Activated CD8-positive, alpha-beta T cell treated with anti-CD3 and anti-CD28 coated beads for 36 hours (primary cell): ENCODE results near the gene SLC43A2. TPM values are rescaled to one million over a fixed set of nuclear protein-coding genes. Genes with fewer than 3 reads are reported as not detected.

ENCODE experiments used
- ATAC-seq: fragments of 200-7000 bp; cut with Tn5 transposase; one replicate; pipeline ENCODE4 v1.10.0; 2021; ENCODE audit warnings: mild to moderate bottlenecking, moderate library complexity
- CTCF ChIA-PET: fragments of 350-600 bp; sonication (Branson Sonifier 250); formaldehyde crosslinking; loops from one replicate; lab custom pipeline; 2021; ENCODE audit warnings: antibody characterized with exemption; lab: Charles Lee
- POLR2A ChIA-PET: fragments of 350-600 bp; sonication (Branson Sonifier 250); formaldehyde crosslinking; loops from one replicate; lab custom pipeline; 2021; ENCODE audit warnings: antibody characterized with exemption; lab: Charles Lee
- DNase-seq: peaks from one replicate; pipeline ENCODE4 v3.0.0-alpha.2; 2020
- H3K27ac Mint-ChIP-seq: one replicate; pipeline ENCODE4 v1.8.0; 2021; ENCODE audit warnings: mild to moderate bottlenecking, mixed read lengths
- H3K27me3 Mint-ChIP-seq: one replicate; pipeline ENCODE4 v1.8.0; 2021; ENCODE audit warnings: mixed read lengths
- H3K36me3 Mint-ChIP-seq: one replicate; pipeline ENCODE4 v1.8.0; 2021; ENCODE audit warnings: low read depth, mixed read lengths
- H3K4me1 Mint-ChIP-seq: one replicate; pipeline ENCODE4 v1.8.0; 2021; ENCODE audit warnings: low read depth, mixed read lengths
- H3K4me3 Mint-ChIP-seq: one replicate; pipeline ENCODE4 v1.8.0; 2021; ENCODE audit warnings: mild to moderate bottlenecking, moderate library complexity, mixed read lengths
- H3K9me3 Mint-ChIP-seq: one replicate; pipeline ENCODE4 v1.8.0; 2021; ENCODE audit warnings: mixed read lengths
- CTCF ChIP-seq: fragments of 200-600 bp; IDR thresholded peaks from one replicate; pipeline ENCODE4 v1.8.0; 2022; ENCODE audit warnings: antibody characterized with exemption, mild to moderate bottlenecking
- intact Hi-C: fragments of 100-400 bp; cut with micrococcal nuclease; formaldehyde crosslinking; loops from one replicate; pipeline ENCODE4 v1.10.0; 2022
- total RNA-seq, 2 experiments: library from RNA; stranded (reverse); gene quantifications; one replicate each; pipeline ENCODE4 v1.2.3, GENCODE V29; 2021

Gene SLC43A2
- total RNA-seq, 2 experiments from 2014 or later, result 5.6 to 5.7 TPM

DNA sequence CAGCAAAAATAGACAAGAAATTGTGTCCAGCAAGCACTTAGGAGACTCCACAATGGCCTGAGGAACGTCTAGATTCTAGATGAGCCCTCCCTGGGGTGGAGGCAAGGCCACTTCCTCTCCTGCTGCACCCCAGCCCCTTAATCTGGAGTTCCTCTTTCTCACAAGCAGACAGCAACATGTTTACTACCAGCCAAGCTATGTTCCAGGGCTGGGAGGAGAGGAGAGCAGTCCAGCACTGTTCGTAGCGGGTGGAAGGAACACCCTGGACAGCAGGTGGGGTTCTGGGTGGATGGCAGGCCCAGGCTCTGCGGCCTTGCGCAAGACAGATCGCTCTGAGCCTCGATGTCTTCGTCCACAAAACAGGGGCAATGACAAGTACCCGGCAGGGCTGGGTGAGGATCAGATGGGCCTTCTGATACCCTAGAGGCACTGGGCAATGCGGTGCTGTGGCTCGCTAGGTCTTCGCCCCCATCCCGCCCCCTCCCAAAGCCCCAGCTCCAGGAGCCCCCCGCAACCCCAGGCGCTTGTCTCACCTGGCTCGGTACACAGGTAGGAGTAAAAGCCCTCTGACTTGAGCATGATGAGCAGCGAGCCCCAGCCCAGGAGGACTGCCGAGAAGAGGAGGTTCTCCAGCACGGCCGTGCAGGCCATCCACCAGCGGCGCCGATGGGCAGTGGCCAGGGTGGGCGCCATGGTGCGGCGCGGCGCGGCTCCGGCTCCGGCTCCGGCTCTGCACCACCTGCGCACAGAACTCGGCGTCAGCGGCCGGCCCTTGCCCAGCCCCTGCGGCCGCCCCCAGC is 1.3 kb downstream of the SLC43A2 start:
- H3K36me3 Mint-ChIP-seq, result no peaks in the 10 kb centered on the region
- intact Hi-C loops, result no loop called here
- ATAC-seq (no peak), DNase-seq (no peak)
- H3K27me3 Mint-ChIP-seq, result peaks cover 8% of the 10 kb centered on the region
- ChIA-PET CTCF (interaction anchor here (0.8 to 15.2 kb wide), 2 partner anchors 17 to 52 kb away, joined by 3 to 243 read pairs; no protein-coding TSS in a partner anchor), POLR2A (interaction anchor here (1.1 to 2.9 kb wide), 4 partner anchors 13 to 23 kb away, joined by 4 to 9 read pairs (median 6); no protein-coding TSS in a partner anchor)
- no peak overlapping the region for H3K27ac Mint-ChIP-seq
- peak overlapping the region; percentile 66 for H3K4me3 Mint-ChIP-seq
- peaks cover 11% of the 10 kb centered on the region for H3K4me1 Mint-ChIP-seq
- no peaks in the 10 kb centered on the region for H3K9me3 Mint-ChIP-seq
- TF ChIP-seq CTCF, result no peak

- peaks cover 11% of the 10 kb centered on the region for H3K4me1 Mint-ChIP-seq
- ATAC-seq (no peak), DNase-seq (no peak)
- no peak overlapping the region for H3K27ac Mint-ChIP-seq
- ChIA-PET POLR2A (interaction anchor here (1.1 to 2.5 kb wide), 3 partner anchors 11 to 52 kb away, joined by 5 to 7 read pairs (median 6); no protein-coding TSS in a partner anchor), CTCF (interaction anchor here (15.2 kb wide), 1 partner anchor 51 kb away, joined by 243 read pairs; no protein-coding TSS in a partner anchor)
- peaks cover 8% of the 10 kb centered on the region for H3K27me3 Mint-ChIP-seq
- intact Hi-C loops, result no loop called here
- H3K9me3 Mint-ChIP-seq, result no peaks in the 10 kb centered on the region
- H3K36me3 Mint-ChIP-seq, result no peaks in the 10 kb centered on the region
- H3K4me3 Mint-ChIP-seq, result no peak overlapping the region
- no peak for TF ChIP-seq CTCF
These were observed 2.3 kb downstream of the SLC43A2 start for GRCh38 chr17:1626333-1626732.

- Mint-ChIP-seq H3K4me3 (no peak overlapping the region), H3K27ac (no peak overlapping the region), H3K36me3 (no peaks in the 10 kb centered on the region), H3K27me3 (peaks cover 8% of the 10 kb centered on the region), H3K9me3 (no peaks in the 10 kb centered on the region), H3K4me1 (peaks cover 11% of the 10 kb centered on the region)
- CTCF ChIA-PET, result interaction anchor here (0.7 to 15.2 kb wide), 2 partner anchors 39 to 50 kb away, joined by 3 to 243 read pairs; no protein-coding TSS in a partner anchor
- DNase-seq, result no peak
- intact Hi-C loops, result no loop called here
- TF ChIP-seq CTCF, result no peak
- POLR2A ChIA-PET, result interaction anchor here (1.6 to 2.5 kb wide), 2 partner anchors 11 to 51 kb away, joined by 5 to 7 read pairs; no protein-coding TSS in a partner anchor
- no peak for ATAC-seq
These were observed 3.1 kb downstream of the SLC43A2 start for GRCh38 chr17:1625581-1625980.

GRCh38 chr17:1625053-1625452 is 3.6 kb downstream of the SLC43A2 start:
- peaks cover 8% of the 10 kb centered on the region for H3K4me1 Mint-ChIP-seq
- H3K9me3 Mint-ChIP-seq, result no peaks in the 10 kb centered on the region
- no peak overlapping the region for H3K4me3 Mint-ChIP-seq
- POLR2A ChIA-PET, result interaction anchor here (1.6 to 2.5 kb wide), 2 partner anchors 10 to 51 kb away, joined by 5 to 7 read pairs; no protein-coding TSS in a partner anchor
- peaks cover 8% of the 10 kb centered on the region for H3K27me3 Mint-ChIP-seq
- TF ChIP-seq CTCF, result no peak
- CTCF ChIA-PET, result interaction anchor here (0.7 to 15.2 kb wide), 2 partner anchors 39 to 50 kb away, joined by 3 to 243 read pairs; no protein-coding TSS in a partner anchor
- H3K36me3 Mint-ChIP-seq, result no peaks in the 10 kb centered on the region
- DNase-seq, result no peak
- intact Hi-C loops, result no loop called here
- ATAC-seq, result no peak
- H3K27ac Mint-ChIP-seq, result no peak overlapping the region
